Right atrium auricular region (tissue), 2 donors: ENCODE results near the gene ZNF606. TPM values are rescaled to one million over a fixed set of nuclear protein-coding genes. Genes with fewer than 3 reads are reported as not detected.

Source experiments
- DNase-seq: peaks from one replicate; pipeline ENCODE4 v3.0.0-alpha.2; 2019; ENCODE audit warnings: low spot score
- H3K27ac ChIP-seq, 2 donors: fragments of 200-600 bp; sonication (generic); 1 replicate in 1 of 2; 2 replicates in 1 of 2; pipeline ENCODE4 v1.5.1; 2016 to 2019
- H3K27me3 ChIP-seq, 2 donors: fragments of 200-600 bp; sonication (generic); one replicate each; pipeline versions ENCODE4 v1.5.1 to v1.6.0; 2017 to 2019
- H3K36me3 ChIP-seq: fragments of 200-600 bp; sonication (generic); one replicate; pipeline ENCODE4 v1.5.1; 2016
- H3K4me1 ChIP-seq, 2 donors: fragments of 200-600 bp; sonication (generic); one replicate each; pipeline versions ENCODE4 v1.5.1 to v1.6.0; 2017 to 2019
- H3K4me3 ChIP-seq, 2 donors: fragments of 200-600 bp; sonication (generic); 1 replicate in 1 of 2; 2 replicates in 1 of 2; pipeline ENCODE4 v1.5.1; 2017 to 2019; ENCODE audit warnings: mild to moderate bottlenecking in 1 of 2, moderate library complexity in 1 of 2
- H3K9me3 ChIP-seq, 2 donors: fragments of 200-600 bp; sonication (generic); one replicate each; pipeline ENCODE4 v1.5.1; 2019
- total RNA-seq, 2 donors: library from RNA; depleted of rRNA; stranded (reverse); fragments of >200 nt; gene quantifications; one replicate each; pipeline ENCODE4 v1.1.0, GENCODE V29; 2016
- TF ChIP-seq, protein P1 (sequence below), 2 donors: fragments of 200-600 bp; sonication (generic); IDR thresholded peaks; one replicate each; pipeline ENCODE4 v1.5.1; 2019; ENCODE audit warnings: antibody characterized with exemption in 2 of 2

Gene ZNF606
- total RNA-seq, 2 donors from 2014 or later = 9.6 TPM

DNA sequence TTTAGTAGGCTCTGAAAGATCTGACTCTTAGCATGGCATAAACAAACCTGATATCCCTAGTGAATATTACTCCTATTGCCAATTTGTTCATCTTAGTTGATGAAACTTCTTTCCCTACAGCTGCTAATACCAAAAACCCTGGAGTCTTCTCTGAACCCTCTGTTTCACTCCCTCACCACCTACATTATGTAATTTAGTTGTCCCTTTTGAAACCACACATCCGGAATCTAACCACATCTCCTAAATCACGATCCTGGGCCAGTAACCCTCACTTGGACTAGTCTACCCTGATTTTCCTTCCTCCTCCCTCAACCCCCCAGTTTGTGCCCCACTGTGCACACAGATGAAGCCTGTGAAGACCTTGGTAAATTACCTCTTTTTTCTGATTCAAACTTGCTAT lies 56.3 kb downstream of the ZNF606 start:
- H3K27me3 ChIP-seq = no peaks in the 10 kb centered on the region
- peaks cover 0 to 13% of the 10 kb centered on the region in 2 donors for H3K4me1 ChIP-seq
- H3K4me3 ChIP-seq = peak overlapping the region; percentile 96 to 99
- TF ChIP-seq, protein P1, sequence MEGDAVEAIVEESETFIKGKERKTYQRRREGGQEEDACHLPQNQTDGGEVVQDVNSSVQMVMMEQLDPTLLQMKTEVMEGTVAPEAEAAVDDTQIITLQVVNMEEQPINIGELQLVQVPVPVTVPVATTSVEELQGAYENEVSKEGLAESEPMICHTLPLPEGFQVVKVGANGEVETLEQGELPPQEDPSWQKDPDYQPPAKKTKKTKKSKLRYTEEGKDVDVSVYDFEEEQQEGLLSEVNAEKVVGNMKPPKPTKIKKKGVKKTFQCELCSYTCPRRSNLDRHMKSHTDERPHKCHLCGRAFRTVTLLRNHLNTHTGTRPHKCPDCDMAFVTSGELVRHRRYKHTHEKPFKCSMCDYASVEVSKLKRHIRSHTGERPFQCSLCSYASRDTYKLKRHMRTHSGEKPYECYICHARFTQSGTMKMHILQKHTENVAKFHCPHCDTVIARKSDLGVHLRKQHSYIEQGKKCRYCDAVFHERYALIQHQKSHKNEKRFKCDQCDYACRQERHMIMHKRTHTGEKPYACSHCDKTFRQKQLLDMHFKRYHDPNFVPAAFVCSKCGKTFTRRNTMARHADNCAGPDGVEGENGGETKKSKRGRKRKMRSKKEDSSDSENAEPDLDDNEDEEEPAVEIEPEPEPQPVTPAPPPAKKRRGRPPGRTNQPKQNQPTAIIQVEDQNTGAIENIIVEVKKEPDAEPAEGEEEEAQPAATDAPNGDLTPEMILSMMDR (IDR thresholded peaks at IDR 0.05) = no peak
- no peak overlapping the region for H3K27ac ChIP-seq
- peaks cover 0 to 24% of the 10 kb centered on the region in 2 donors for H3K9me3 ChIP-seq
- peaks cover 27% of the 10 kb centered on the region for H3K36me3 ChIP-seq
- no peak for DNase-seq

DNA sequence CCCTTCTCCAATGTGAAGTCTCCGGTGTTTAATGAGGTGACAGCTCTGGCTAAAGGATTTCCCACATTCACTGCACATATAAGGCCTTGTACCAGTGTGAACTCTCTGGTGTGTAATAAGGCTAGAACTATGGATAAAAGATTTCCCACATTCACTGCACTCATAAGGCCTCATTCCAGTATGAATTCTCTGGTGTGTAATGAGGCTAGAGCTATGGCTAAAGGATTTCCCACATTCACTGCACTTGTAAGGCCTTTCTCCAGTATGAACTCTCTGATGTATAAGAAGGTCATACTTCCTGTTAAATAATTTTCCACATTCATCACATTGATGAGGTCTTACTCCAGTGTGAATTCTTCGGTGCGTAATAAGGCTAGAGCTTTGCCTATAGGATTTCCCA lies 61.0 kb downstream of the ZNF606 start:
- TF ChIP-seq, protein P1 (IDR thresholded peaks at IDR 0.05) = no peak
- H3K36me3 ChIP-seq = peaks cover 40% of the 10 kb centered on the region
- peaks cover 0 to 9% of the 10 kb centered on the region in 2 donors for H3K4me1 ChIP-seq
- no peak overlapping the region for H3K4me3 ChIP-seq
- no peak for DNase-seq
- peaks cover 0 to 59% of the 10 kb centered on the region in 2 donors for H3K9me3 ChIP-seq
- H3K27me3 ChIP-seq = no peaks in the 10 kb centered on the region
- H3K27ac ChIP-seq = no peak overlapping the region

DNA sequence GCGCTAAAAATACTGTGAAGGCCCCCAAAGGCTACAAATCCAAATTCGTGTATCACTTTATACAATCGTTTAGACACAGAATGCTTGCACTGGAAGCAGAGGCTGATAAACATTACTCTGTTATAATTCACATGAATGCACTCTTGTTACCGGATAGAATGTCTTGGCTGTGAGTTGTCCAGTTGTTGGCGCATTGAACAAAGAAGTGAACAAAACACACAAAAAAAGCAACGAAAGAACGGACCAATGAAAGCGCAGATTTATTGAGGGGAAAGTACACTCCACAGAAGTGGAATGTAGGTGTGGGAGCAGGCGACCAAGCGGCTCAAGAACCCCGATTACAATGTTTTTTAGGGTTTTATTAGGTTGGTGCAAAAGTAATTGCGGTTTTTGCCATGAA lies 66.9 kb downstream of the ZNF606 start:
- Histone ChIP-seq H3K9me3 (peaks cover 0 to 43% of the 10 kb centered on the region in 2 donors), H3K4me1 (peaks cover 0 to 11% of the 10 kb centered on the region in 2 donors), H3K27me3 (no peaks in the 10 kb centered on the region), H3K4me3 (no peak overlapping the region), H3K36me3 (peaks cover 18% of the 10 kb centered on the region), H3K27ac (peak overlapping the region in 1 of 2 donors; percentile 82)
- TF ChIP-seq, protein P1 (IDR thresholded peaks at IDR 0.05) = no peak
- DNase-seq = no peak

DNA sequence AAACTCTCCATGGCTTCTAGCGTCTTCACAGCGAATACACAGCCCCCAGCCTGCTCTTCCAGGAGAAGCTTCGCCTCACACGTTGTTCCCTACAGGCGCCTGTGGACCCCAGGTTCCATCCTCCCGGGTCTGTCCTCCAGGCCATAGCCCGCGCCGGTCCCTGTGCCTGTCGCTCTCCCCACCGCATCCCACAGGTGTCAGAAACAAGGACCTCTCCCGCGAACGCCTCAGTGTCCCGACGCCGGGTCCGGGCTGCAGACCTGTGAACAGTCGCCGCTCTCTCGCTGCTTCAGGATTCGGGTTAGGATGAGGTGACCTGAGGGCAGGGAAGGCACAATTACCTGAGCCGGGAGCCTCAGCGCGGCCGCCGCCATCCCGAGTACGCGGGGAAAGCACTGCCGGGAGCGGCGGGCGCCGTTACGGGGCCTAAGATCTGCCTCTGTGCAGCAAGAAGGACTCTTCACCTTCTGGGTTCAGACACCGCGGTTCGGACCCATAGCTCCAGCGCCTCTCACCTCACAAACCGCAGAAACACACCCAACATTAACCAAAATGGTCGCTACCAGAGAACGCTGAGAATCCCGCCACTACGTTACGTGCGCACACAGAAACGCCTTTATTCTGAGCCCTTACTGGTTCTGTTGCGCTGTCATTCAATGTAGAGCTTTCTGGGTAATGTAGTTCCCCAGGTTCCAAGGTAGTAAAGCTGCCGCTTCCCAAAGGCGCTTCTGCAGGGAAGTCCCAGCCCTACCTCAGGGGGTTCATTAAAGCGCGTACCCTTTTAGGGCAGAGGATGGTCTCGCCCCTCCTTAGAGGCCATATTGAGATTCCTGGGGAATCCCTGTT lies 67.6 kb downstream of the ZNF606 start, which contains the start of gene ZNF418:
ZNF418 (minus strand) TSS at position 583 of the 846 bp plus-strand sequence. CDS start 1,580 bp downstream, outside the sequence.
- Histone ChIP-seq H3K4me1 (peaks cover 0 to 11% of the 10 kb centered on the region in 2 donors), H3K9me3 (peaks cover 0 to 43% of the 10 kb centered on the region in 2 donors), H3K27ac (peak within 1 kb of the TSS; percentile 59 to 82), H3K36me3 (peaks cover 18% of the 10 kb centered on the region), H3K4me3 (peak within 1 kb of the TSS; percentile 77), H3K27me3 (no peaks in the 10 kb centered on the region)
- DNase-seq = peak; percentile 62
- TF ChIP-seq, protein P1 (IDR thresholded peaks at IDR 0.05) = no peak

DNA sequence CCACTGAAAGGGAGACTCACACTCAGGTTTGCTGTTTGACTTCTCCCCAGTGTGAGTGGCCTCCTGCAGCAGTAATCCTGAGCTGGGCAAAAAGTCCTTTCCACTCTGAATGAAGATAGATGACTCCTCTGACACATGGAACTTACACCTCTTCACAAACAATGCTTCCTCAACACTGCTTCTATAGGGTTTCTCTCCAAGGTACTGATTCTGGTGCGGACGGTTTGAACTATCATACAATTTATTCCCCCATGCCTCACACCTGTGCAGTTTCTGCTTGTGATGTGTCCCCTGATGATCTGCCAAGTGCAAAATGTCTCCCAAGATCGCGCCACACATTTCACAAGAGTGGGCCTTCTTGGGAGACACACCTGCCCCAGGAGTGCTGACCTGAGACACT lies 75.0 kb downstream of the ZNF606 start:
- H3K4me3 ChIP-seq = no peak overlapping the region
- no peaks in the 10 kb centered on the region for H3K27me3 ChIP-seq
- peaks cover 0 to 69% of the 10 kb centered on the region in 2 donors for H3K9me3 ChIP-seq
- H3K27ac ChIP-seq = no peak overlapping the region
- peaks cover 61% of the 10 kb centered on the region for H3K36me3 ChIP-seq
- no peaks in the 10 kb centered on the region for H3K4me1 ChIP-seq
- TF ChIP-seq, protein P1 (IDR thresholded peaks at IDR 0.05) = no peak
- no peak for DNase-seq

Other genes with a start within 250 kb of the ZNF606 start
- gene ZNF586, start 233.1 kb downstream of the ZNF606 start, total RNA-seq = 10 to 100 TPM in 1 of 2 donors, 1 to 10 TPM in 1; 5.7 to 11.9 TPM
- gene ZNF552, start 187.9 kb downstream of the ZNF606 start, total RNA-seq = 1 to 10 TPM; 1.0 to 5.3 TPM
- 1 to 10 TPM; 3.2 to 5.7 TPM for gene ZNF587B, start 172.5 kb downstream of the ZNF606 start, total RNA-seq
- 10 to 100 TPM; 11.6 to 12.5 TPM for gene ZNF587, start 153.0 kb downstream of the ZNF606 start, total RNA-seq
- gene ZNF814, start 113.8 kb downstream of the ZNF606 start, total RNA-seq = 1 to 10 TPM; 8.7 to 9.2 TPM
- 1 to 10 TPM; 7.5 TPM for gene ZNF417, start 86.2 kb downstream of the ZNF606 start, total RNA-seq
- gene ZNF418, start 67.4 kb downstream of the ZNF606 start, total RNA-seq = 1 to 10 TPM; 5.2 to 5.7 TPM
- 1 to 10 TPM; 5.3 to 5.7 TPM for gene ZNF256, start 55.1 kb downstream of the ZNF606 start, total RNA-seq
- 1 to 10 TPM in 1 of 2 donors, not detected in 1; 1.7 TPM for gene C19orf18, start 28.3 kb downstream of the ZNF606 start, total RNA-seq
- not detected for gene ZSCAN1, start 31.2 kb upstream of the ZNF606 start, total RNA-seq
- gene ZNF135, start 56.5 kb upstream of the ZNF606 start, total RNA-seq = 1 to 10 TPM; 2.5 to 3.1 TPM
- gene ZSCAN18, start 95.4 kb upstream of the ZNF606 start, total RNA-seq = 10 to 100 TPM; 48.3 to 65.7 TPM
- 1 to 10 TPM; 6.9 to 7.9 TPM for gene ZNF329, start 148.0 kb upstream of the ZNF606 start, total RNA-seq
- 10 to 100 TPM; 17.7 to 25.8 TPM for gene ZNF274, start 180.2 kb upstream of the ZNF606 start, total RNA-seq
- gene ZNF544, start 226.1 kb upstream of the ZNF606 start, total RNA-seq = 10 to 100 TPM; 30.1 to 38.4 TPM